Liver (tissue), 10 donors: ENCODE measurements around the gene AFF2. TPM values are rescaled to one million over a fixed set of nuclear protein-coding genes. Genes with fewer than 3 reads are reported as not detected.

Source experiments
- DNase-seq: peaks from one replicate; pipeline ENCODE4 v3.0.0-alpha.2; 2017; ENCODE audit warnings: low spot score
- H3K27ac ChIP-seq, 2 donors: one replicate each; pipeline ENCODE4 v1.7.0; 2013; ENCODE audit warnings: inconsistent platforms in 2 of 2, low read length in 2 of 2, control low read depth in 1 of 2, low read depth in 1 of 2, mild to moderate bottlenecking in 1 of 2
- H3K27me3 ChIP-seq, 4 donors: one replicate each; pipeline versions ENCODE4 v1.6.1 to v1.7.0; 2013; ENCODE audit warnings: low read length in 3 of 4, inconsistent platforms in 1 of 4, mild to moderate bottlenecking in 1 of 4, moderate library complexity in 1 of 4; ENCODE audit not compliant: control insufficient read depth in 4 of 4, insufficient read depth in 4 of 4
- H3K36me3 ChIP-seq, 4 donors: one replicate each; pipeline versions ENCODE4 v1.6.1 to v1.7.0; 2013; ENCODE audit warnings: low read length in 3 of 4, mild to moderate bottlenecking in 3 of 4, low read depth in 1 of 4, moderate library complexity in 1 of 4; ENCODE audit not compliant: control insufficient read depth in 4 of 4, insufficient read depth in 3 of 4
- H3K4me1 ChIP-seq, 4 donors: one replicate each; pipeline versions ENCODE4 v1.6.1 to v1.7.0; 2013; ENCODE audit warnings: low read length in 3 of 4, mild to moderate bottlenecking in 3 of 4, moderate library complexity in 1 of 4; ENCODE audit not compliant: control insufficient read depth in 4 of 4, insufficient read depth in 4 of 4
- H3K4me3 ChIP-seq, 3 donors: one replicate each; pipeline versions ENCODE4 v1.6.1 to v1.7.0; 2013; ENCODE audit warnings: low read length in 3 of 3, control low read depth in 1 of 3, low read depth in 1 of 3, mild to moderate bottlenecking in 1 of 3
- H3K9ac ChIP-seq, 2 donors: one replicate each; pipeline ENCODE4 v1.7.0; 2013; ENCODE audit warnings: low read length in 2 of 2, mild to moderate bottlenecking in 2 of 2, moderate library complexity in 2 of 2, control low read depth in 1 of 2, low read depth in 1 of 2
- H3K9me3 ChIP-seq, 4 donors: one replicate each; pipeline versions ENCODE4 v1.6.1 to v1.7.0; 2013; ENCODE audit warnings: low read length in 3 of 4; ENCODE audit not compliant: control insufficient read depth in 4 of 4
- ATF3 ChIP-seq: IDR thresholded peaks from 2 replicates; pipeline ENCODE4 v1.6.1; 2016; ENCODE audit warnings: antibody characterized with exemption
- EGR1 ChIP-seq, 2 donors: IDR thresholded peaks; 2 replicates each; pipeline ENCODE4 v1.6.1; 2016 to 2018; ENCODE audit warnings: antibody characterized with exemption in 2 of 2, low read depth in 2 of 2
- FOXA1 ChIP-seq: IDR thresholded peaks from 2 replicates; pipeline ENCODE4 v1.6.1; 2016; ENCODE audit warnings: antibody characterized with exemption
- FOXA2 ChIP-seq: IDR thresholded peaks from 2 replicates; pipeline ENCODE4 v1.6.1; 2016; ENCODE audit warnings: antibody characterized with exemption
- GABPA ChIP-seq, 2 donors: IDR thresholded peaks in 1 of 2; conservative IDR thresholded peaks in 1 of 2; 2 replicates each; pipeline ENCODE4 v1.6.1; 2016; ENCODE audit warnings: antibody characterized with exemption in 2 of 2, mild to moderate bottlenecking in 1 of 2, moderate library complexity in 1 of 2
- HNF4A ChIP-seq, 2 donors: conservative IDR thresholded peaks; 2 replicates each; pipeline ENCODE4 v1.6.1; 2016; ENCODE audit warnings: antibody characterized with exemption in 2 of 2, mild to moderate bottlenecking in 2 of 2
- JUND ChIP-seq, 2 donors: IDR thresholded peaks; 2 replicates each; pipeline ENCODE4 v1.6.1; 2016; ENCODE audit warnings: antibody characterized with exemption in 2 of 2
- NR2F2 ChIP-seq: IDR thresholded peaks from 2 replicates; pipeline ENCODE4 v1.6.1; 2016; ENCODE audit warnings: antibody characterized with exemption
- RAD21 ChIP-seq, 2 donors: IDR thresholded peaks; 2 replicates each; pipeline ENCODE4 v1.6.1; 2016; ENCODE audit warnings: antibody characterized with exemption in 2 of 2, mild to moderate bottlenecking in 2 of 2
- TAF1 ChIP-seq: conservative IDR thresholded peaks from 2 replicates; pipeline ENCODE4 v1.6.1; 2016; ENCODE audit warnings: antibody characterized with exemption, mild to moderate bottlenecking
- YY1 ChIP-seq: IDR thresholded peaks from 2 replicates; pipeline ENCODE4 v1.6.1; 2016; ENCODE audit warnings: antibody characterized with exemption, mild to moderate bottlenecking
- ZBTB33 ChIP-seq: IDR thresholded peaks from 2 replicates; pipeline ENCODE4 v1.6.1; 2016; ENCODE audit warnings: antibody characterized with exemption
- WGBS: extraction: QIAGEN DNeasy Blood & Tissue Kit; methylation state at CpG from one replicate; pipeline ENCODE4 v1.1.7; 2013; 5-methylcytosine and 5-hydroxymethylcytosine counted together
- polyA plus RNA-seq, 2 donors: library from polyadenylated mRNA; stranded (reverse) in 1 of 2; unstranded in 1 of 2; fragments of 200-250 nt in 1 of 2; fragments of >200 nt in 1 of 2; fragmentation: Nextera tagmentation in 1 of 2; extraction: Ambion mirVana in 1 of 2; gene quantifications; one replicate each; pipeline versions ENCODE4 v1.2.1 to v1.2.3, GENCODE V29; 2013 to 2015
- small RNA-seq: library from RNA; depleted of rRNA; stranded (forward); fragments of <200 nt; gene quantifications from one replicate; pipeline ENCODE3, GENCODE V24; 2014
- total RNA-seq, 2 donors: library from RNA; depleted of rRNA; stranded (reverse); fragments of >200 nt; gene quantifications; one replicate each; pipeline ENCODE4 v1.2.3, GENCODE V29; 2014
- donor health status: healthy.
- donor health status: healthy.
- donor health status: healthy.
- donor health status: healthy.
- donor health status: healthy.

AFF2 gene
- total and polyA plus RNA-seq, 4 donors: 0.01 to 1.6 (median 0.50) TPM; not detected in 1

- H3K4me3 ChIP-seq: no peak overlapping the region
- TF ChIP-seq FOXA2 (no peak), YY1 (no peak), GABPA (IDR thresholded peaks at IDR 0.05 in 1 of 2, conservative IDR thresholded peaks at IDR 0.05 in 1 of 2) (no peak), ATF3 (no peak), RAD21 (IDR thresholded peaks at IDR 0.05) (no peak), ZBTB33 (no peak), HNF4A (conservative IDR thresholded peaks at IDR 0.05) (no peak), FOXA1 (no peak), TAF1 (no peak), NR2F2 (no peak), JUND (IDR thresholded peaks at IDR 0.05) (no peak), EGR1 (IDR thresholded peaks at IDR 0.05; ENCODE audit: low read depth in 2 of 2) (no peak)
- WGBS: 83% methylated on average over 1 of the region's 1 CpG
- H3K4me1 ChIP-seq: no peaks in the 10 kb centered on the region
- H3K9ac ChIP-seq: no peak overlapping the region
- no peaks in the 10 kb centered on the region for H3K9me3 ChIP-seq
- H3K36me3 ChIP-seq: no peaks in the 10 kb centered on the region
- no peak overlapping the region for H3K27ac ChIP-seq
- DNase-seq: no peak
- H3K27me3 ChIP-seq: peaks cover 0 to 2% (median 0%) of the 10 kb centered on the region in 4 donors
Observed at GRCh38 chrX:149045645-149046210, 545.3 kb downstream of the AFF2 start.

Small RNAs within 50 kb of the gene (small RNA-seq; reads per million reads assigned to genes)
- gene RN7SKP267: not detected
